Measurements from ENCODE around the gene CHST13.
"Not testable (repeated sequence)": the region's sequence is repeated elsewhere in the genome, so short reads cannot be mapped to it uniquely, and the experiment has no call there.

Gene CHST13

DNA sequence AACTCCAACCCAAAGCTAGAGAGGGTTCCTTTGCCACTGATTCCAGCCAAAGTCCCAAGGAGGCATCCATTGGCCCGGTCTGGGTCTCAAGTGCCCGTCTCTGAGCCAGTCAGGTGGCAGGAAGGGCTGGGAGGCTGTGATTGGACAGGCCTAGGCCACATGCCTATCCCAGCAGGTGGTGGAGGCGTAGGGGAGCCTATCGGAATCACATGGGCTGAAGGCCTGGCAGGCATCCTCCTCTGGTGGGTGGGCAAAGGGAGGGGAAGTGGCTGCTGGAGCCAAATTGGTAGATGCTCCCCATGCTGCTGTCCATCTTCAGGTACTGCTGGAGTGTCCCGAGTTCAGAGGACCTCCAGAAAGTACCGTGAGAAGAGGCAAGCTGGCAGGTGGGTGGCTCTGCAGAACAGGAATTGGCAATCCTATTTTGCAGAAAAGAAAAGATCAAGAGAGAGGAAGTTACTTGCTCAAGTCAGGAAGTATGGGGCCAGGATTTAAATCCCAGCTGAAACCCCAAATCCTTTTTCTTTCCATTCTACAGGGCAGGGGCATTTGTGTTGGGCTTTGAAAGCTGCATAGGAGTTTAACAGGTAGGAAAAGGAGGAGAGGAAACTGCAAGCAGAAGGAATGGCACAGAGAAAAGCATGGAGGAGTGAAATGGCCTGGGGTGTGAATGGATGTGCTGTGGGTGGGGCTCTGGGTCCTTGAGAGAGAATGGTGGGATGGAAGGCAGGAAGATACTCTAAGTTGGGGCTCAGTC is 3.7 kb downstream of the CHST13 start:
- no peak overlapping the region for H3K9ac ChIP-seq (ENCODE audit: low read depth, low read length)
- no peaks in the 10 kb centered on the region for H3K36me3 ChIP-seq (ENCODE audit: control insufficient read depth, insufficient read depth, low read length)
- no peak overlapping the region for H3K27ac ChIP-seq (ENCODE audit: low read depth, low read length)
- H3K4me1 ChIP-seq (ENCODE audit: control insufficient read depth, insufficient read depth, low read length), result no peaks in the 10 kb centered on the region; the same call in 1 of the 2 replicates
- no peak overlapping the region for H3K4me3 ChIP-seq (ENCODE audit: low read depth, low read length)
- H3K27me3 ChIP-seq (ENCODE audit: control insufficient read depth, insufficient read depth, low read length), result peaks cover 11% of the 10 kb centered on the region
- H3K9me3 ChIP-seq (ENCODE audit: control insufficient read depth, insufficient read depth, low read length), result no peaks in the 10 kb centered on the region

- H3K4me1 ChIP-seq (ENCODE audit: control insufficient read depth, insufficient read depth, low read length), result no peaks in the 10 kb centered on the region; the same call in 1 of the 2 replicates
- no peak overlapping the region for H3K27ac ChIP-seq (ENCODE audit: low read depth, low read length)
- no peak overlapping the region for H3K9ac ChIP-seq (ENCODE audit: low read depth, low read length)
- peaks cover 4% of the 10 kb centered on the region for H3K27me3 ChIP-seq (ENCODE audit: control insufficient read depth, insufficient read depth, low read length)
- no peak overlapping the region for H3K4me3 ChIP-seq (ENCODE audit: low read depth, low read length)
- no peaks in the 10 kb centered on the region for H3K36me3 ChIP-seq (ENCODE audit: control insufficient read depth, insufficient read depth, low read length)
- no peaks in the 10 kb centered on the region for H3K9me3 ChIP-seq (ENCODE audit: control insufficient read depth, insufficient read depth, low read length)
Measured at GRCh38 chr3:126528419-126528799, 4.5 kb downstream of the CHST13 start.

DNA sequence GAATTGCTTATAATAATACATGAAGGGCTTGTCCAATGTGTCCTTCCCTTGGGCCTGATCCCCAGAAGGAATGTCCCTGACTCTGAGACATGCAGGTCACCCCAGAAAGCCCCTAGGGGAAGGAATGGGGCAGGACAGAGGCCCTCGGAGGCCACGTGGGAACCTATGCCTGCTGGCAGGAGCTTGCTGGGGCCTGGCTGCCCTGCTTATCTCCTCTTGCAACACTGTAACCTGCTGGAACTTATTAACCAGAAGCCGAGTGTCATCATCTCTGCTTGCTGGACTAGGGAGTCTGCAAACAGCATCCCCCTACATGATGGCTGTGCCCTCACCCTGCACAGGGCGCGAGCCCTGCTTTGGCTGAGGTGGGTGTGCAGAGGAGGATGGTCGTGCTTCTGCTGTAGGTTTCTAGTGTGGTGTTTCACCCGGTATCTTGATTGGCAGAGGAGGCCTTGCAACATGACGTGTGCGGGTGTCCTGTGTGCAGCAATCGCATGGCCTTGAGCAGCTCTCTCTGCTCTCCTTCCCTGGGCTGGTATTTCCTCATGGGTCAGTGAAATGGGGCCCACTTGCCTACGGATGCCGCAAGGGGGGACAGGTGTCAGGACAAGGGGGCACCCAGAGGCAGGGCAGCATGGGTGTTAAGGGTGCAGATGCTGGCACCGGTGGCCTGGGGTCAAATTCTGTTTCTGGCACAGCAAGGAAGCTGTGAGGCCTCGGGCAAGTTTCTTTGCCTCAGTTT is 5.0 kb downstream of the CHST13 start:
- H3K9me3 ChIP-seq (ENCODE audit: control insufficient read depth, insufficient read depth, low read length), result no peaks in the 10 kb centered on the region
- H3K36me3 ChIP-seq (ENCODE audit: control insufficient read depth, insufficient read depth, low read length), result no peaks in the 10 kb centered on the region
- no peak overlapping the region for H3K9ac ChIP-seq (ENCODE audit: low read depth, low read length)
- H3K27me3 ChIP-seq (ENCODE audit: control insufficient read depth, insufficient read depth, low read length), result no peaks in the 10 kb centered on the region; the same call in 1 of the 2 replicates
- H3K4me1 ChIP-seq (ENCODE audit: control insufficient read depth, insufficient read depth, low read length), result no peaks in the 10 kb centered on the region
- H3K4me3 ChIP-seq (ENCODE audit: low read depth, low read length), result no peak overlapping the region
- H3K27ac ChIP-seq (ENCODE audit: low read depth, low read length), result no peak overlapping the region

DNA sequence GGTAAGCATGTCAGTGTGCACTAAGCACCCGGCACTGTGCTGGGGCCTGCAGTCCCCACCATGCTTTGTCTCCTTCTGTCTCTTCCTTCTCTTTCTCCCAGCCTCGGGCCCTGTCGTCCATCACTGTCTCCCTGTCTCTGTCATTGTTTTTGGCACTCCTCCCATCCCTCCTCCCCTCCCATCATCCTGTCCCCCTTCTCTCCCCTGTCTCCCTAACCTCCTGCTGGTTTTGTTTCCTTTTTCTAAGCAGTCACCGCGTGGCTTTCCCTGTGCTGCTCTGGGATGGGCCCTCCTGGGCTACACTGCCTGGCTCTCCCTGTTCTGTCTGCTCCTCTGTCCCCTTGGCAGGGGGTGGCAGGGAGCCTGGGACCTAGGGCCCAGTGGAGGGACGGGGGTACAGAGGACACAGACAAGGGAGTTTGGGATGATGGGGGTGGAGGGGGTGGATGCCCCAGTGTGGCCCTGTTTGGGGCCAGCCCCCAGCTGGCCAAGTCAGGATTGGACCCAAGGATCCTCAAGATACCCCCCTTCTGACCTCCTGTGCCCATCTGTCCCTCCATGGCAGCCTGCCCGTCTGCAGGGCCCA is 5.7 kb downstream of the CHST13 start:
- Histone ChIP-seq H3K4me1 (ENCODE audit: control insufficient read depth, insufficient read depth, low read length) (no peaks in the 10 kb centered on the region), H3K4me3 (ENCODE audit: low read depth, low read length) (no peak overlapping the region), H3K27me3 (ENCODE audit: control insufficient read depth, insufficient read depth, low read length) (no peaks in the 10 kb centered on the region; the same call in 1 of the 2 replicates), H3K9me3 (ENCODE audit: control insufficient read depth, insufficient read depth, low read length) (no peaks in the 10 kb centered on the region), H3K36me3 (ENCODE audit: control insufficient read depth, insufficient read depth, low read length) (no peaks in the 10 kb centered on the region), H3K27ac (ENCODE audit: low read depth, low read length) (no peak overlapping the region), H3K9ac (ENCODE audit: low read depth, low read length) (no peak overlapping the region)

GRCh38 chr3:126530171-126531050 is 6.5 kb downstream of the CHST13 start:
- Histone ChIP-seq H3K27ac (ENCODE audit: low read depth, low read length) (no peak overlapping the region), H3K4me1 (ENCODE audit: control insufficient read depth, insufficient read depth, low read length) (no peaks in the 10 kb centered on the region)

DNA sequence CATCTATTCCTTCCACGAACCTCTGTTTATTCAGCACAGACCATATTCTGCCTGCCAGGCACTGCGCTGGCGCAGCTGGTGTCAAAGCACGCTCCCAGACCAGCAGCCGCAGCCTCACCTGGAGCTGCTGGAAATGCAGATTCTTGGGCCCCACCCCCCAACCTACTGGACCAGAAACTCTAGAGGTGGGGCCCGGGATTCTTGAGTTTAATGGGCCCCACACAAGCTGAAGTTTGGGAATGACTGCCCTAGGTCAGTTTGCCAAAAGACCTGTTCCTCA is 7.0 kb downstream of the CHST13 start:
- Histone ChIP-seq H3K27ac (ENCODE audit: low read depth, low read length) (no peak overlapping the region), H3K4me3 (ENCODE audit: low read depth, low read length) (no peak overlapping the region), H3K27me3 (ENCODE audit: control insufficient read depth, insufficient read depth, low read length) (no peaks in the 10 kb centered on the region), H3K9me3 (ENCODE audit: control insufficient read depth, insufficient read depth, low read length) (no peaks in the 10 kb centered on the region), H3K36me3 (ENCODE audit: control insufficient read depth, insufficient read depth, low read length) (no peaks in the 10 kb centered on the region), H3K9ac (ENCODE audit: low read depth, low read length) (no peak overlapping the region), H3K4me1 (ENCODE audit: control insufficient read depth, insufficient read depth, low read length) (no peaks in the 10 kb centered on the region)

More at GRCh38 chr3:126530171-126531050, 6.5 kb downstream of the CHST13 start:
- Histone ChIP-seq H3K4me3 (ENCODE audit: low read depth, low read length) (no peak overlapping the region), H3K36me3 (ENCODE audit: control insufficient read depth, insufficient read depth, low read length) (no peaks in the 10 kb centered on the region), H3K9ac (ENCODE audit: low read depth, low read length) (no peak overlapping the region), H3K27me3 (ENCODE audit: control insufficient read depth, insufficient read depth, low read length) (no peaks in the 10 kb centered on the region), H3K9me3 (ENCODE audit: control insufficient read depth, insufficient read depth, low read length) (no peaks in the 10 kb centered on the region)

DNA sequence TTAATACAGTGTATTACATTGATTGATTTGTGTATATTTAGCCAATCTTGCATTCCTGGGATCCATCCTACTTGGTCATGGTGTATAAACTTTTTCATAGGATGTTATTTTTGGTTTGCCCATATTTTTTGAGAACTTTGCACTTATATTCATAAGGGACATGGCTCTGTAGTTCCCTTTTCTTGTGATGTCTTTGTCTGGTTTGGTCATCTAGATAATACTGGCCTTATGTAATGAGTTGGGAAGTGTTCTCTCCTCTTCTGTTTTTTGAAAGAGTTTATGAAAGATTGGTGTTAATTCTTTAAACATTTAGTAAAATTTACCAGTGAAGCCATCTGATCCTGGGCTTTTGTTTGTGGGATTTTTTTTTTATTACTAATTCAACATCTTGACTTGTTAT is 9.6 kb downstream of the CHST13 start:
- Histone ChIP-seq H3K9ac (ENCODE audit: low read depth, low read length) (no peak overlapping the region), H3K9me3 (ENCODE audit: control insufficient read depth, insufficient read depth, low read length) (no peaks in the 10 kb centered on the region), H3K27me3 (ENCODE audit: control insufficient read depth, insufficient read depth, low read length) (no peaks in the 10 kb centered on the region), H3K27ac (ENCODE audit: low read depth, low read length) (no peak overlapping the region), H3K36me3 (ENCODE audit: control insufficient read depth, insufficient read depth, low read length) (no peaks in the 10 kb centered on the region), H3K4me3 (ENCODE audit: low read depth, low read length) (no peak overlapping the region), H3K4me1 (ENCODE audit: control insufficient read depth, insufficient read depth, low read length) (no peaks in the 10 kb centered on the region)

DNA sequence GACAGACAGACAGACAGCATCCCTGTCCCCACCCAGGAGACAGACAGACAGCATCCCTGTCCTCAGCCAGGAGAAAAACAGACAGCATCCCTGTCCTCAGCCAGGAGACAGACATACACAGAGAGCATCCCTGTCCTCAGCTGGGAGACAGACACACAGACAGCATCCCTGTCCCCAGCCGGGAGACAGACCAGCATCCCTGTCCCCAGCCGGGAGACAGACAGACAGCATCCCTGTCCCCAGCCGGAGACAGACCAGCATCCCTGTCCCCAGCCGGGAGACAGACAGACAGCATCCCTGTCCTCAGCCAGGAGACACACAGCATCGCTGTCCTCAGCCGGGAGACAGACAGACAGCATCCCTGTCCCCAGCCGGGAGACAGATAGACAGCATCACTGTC is 10.8 kb downstream of the CHST13 start:
- not testable (repeated sequence) for H3K9ac ChIP-seq (ENCODE audit: low read depth, low read length); H3K4me3 ChIP-seq (ENCODE audit: low read depth, low read length); H3K4me1 ChIP-seq (ENCODE audit: control insufficient read depth, insufficient read depth, low read length); H3K36me3 ChIP-seq (ENCODE audit: control insufficient read depth, insufficient read depth, low read length); H3K27me3 ChIP-seq (ENCODE audit: control insufficient read depth, insufficient read depth, low read length); H3K27ac ChIP-seq (ENCODE audit: low read depth, low read length); H3K9me3 ChIP-seq (ENCODE audit: control insufficient read depth, insufficient read depth, low read length)

- Histone ChIP-seq H3K9ac (ENCODE audit: low read depth, low read length) (no peak overlapping the region), H3K36me3 (ENCODE audit: control insufficient read depth, insufficient read depth, low read length) (no peaks in the 10 kb centered on the region), H3K27me3 (ENCODE audit: control insufficient read depth, insufficient read depth, low read length) (no peaks in the 10 kb centered on the region), H3K4me3 (ENCODE audit: low read depth, low read length) (no peak overlapping the region), H3K9me3 (ENCODE audit: control insufficient read depth, insufficient read depth, low read length) (no peaks in the 10 kb centered on the region), H3K4me1 (ENCODE audit: control insufficient read depth, insufficient read depth, low read length) (no peaks in the 10 kb centered on the region), H3K27ac (ENCODE audit: low read depth, low read length) (no peak overlapping the region)
Measured at GRCh38 chr3:126535636-126536035, 11.7 kb downstream of the CHST13 start.

DNA sequence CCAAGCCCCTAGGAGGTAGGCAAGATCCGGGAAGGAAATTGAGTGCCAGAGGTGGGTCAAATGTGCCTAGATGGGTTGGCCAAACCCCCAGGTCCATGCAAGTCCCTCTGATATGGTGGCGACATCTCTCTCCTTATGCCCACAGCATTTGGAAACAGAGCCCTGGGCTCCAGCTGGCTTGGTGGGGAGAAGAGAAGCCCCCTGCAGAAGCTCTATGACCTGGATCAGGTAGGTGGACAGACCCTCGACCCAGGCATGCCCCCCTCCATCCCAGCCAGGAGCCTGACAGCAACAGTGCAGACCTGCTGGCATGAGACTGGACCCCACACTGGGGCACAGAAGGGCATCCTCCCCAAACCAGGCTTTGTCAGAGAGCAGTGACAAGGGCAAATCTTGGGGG is 12.2 kb downstream of the CHST13 start:
- no peak overlapping the region for H3K4me3 ChIP-seq (ENCODE audit: low read depth, low read length)
- H3K9me3 ChIP-seq (ENCODE audit: control insufficient read depth, insufficient read depth, low read length), result no peaks in the 10 kb centered on the region
- no peaks in the 10 kb centered on the region for H3K36me3 ChIP-seq (ENCODE audit: control insufficient read depth, insufficient read depth, low read length)
- no peaks in the 10 kb centered on the region for H3K27me3 ChIP-seq (ENCODE audit: control insufficient read depth, insufficient read depth, low read length)
- no peaks in the 10 kb centered on the region for H3K4me1 ChIP-seq (ENCODE audit: control insufficient read depth, insufficient read depth, low read length)
- no peak overlapping the region for H3K9ac ChIP-seq (ENCODE audit: low read depth, low read length)
- H3K27ac ChIP-seq (ENCODE audit: low read depth, low read length), result no peak overlapping the region

Data from HUES48 (cell line).